GM19035 (cell line): Measurements from ENCODE around the gene MEX3D.

Experiments used
- ATAC-seq: cut with Tn5 transposase; IDR thresholded peaks from one replicate; pipeline ENCODE4 v1.9.1; 2021; ENCODE audit not compliant: unreplicated experiment

The MEX3D gene

GRCh38 chr19:1574354-1575136 lies 6.4 kb upstream of the MEX3D start:
- no peak for ATAC-seq

- ATAC-seq, result no peak
These were observed 4.7 kb upstream of the MEX3D start for GRCh38 chr19:1572795-1573194.

GRCh38 chr19:1571358-1571757 lies 3.2 kb upstream of the MEX3D start:
- no peak for ATAC-seq

DNA sequence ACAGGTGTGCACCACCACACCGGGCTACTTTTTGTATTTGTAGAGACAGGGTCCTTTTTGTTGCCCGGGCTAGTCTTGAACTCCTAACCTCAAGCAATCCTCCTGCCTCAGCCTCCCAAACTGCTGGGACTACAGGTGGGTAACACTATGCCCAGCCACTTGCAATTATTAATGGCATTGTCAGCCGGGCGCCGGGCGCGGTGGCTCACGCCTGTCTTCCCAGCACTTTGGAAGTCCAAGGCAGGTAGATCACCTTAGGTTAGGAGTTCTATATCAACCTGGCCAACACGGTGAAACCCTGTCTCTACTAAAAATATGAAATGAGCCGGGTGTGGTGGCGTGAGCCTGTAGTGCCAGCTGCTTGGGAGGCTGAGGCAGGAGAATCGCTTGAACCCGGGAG lies 2.7 kb upstream of the MEX3D start:
- ATAC-seq, result no peak

DNA sequence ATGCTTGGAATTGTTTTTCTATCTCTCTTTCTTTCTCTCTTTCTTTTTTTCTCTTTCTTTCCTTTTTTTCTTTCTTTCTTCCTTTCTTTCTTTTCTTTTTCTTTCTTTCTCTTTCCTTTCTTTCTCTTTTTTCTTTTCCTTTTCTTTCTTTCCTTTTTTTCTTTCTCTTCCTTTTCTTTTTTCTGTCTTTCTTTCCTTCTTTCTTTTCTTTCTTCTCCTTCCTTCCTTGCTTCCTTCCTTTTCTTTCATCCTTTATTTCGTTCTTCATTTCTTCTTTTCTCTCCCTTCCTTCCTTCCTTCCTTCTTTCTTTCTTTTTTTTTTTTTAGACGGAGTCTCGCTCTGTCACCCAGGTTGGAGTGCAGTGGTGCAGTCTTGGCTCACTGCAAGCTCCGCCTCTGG lies 1.9 kb upstream of the MEX3D start:
- no peak for ATAC-seq

- ATAC-seq, result no peak
These were observed 287 bp downstream of the MEX3D start for GRCh38 chr19:1567848-1568227.

GRCh38 chr19:1567116-1567847 lies 843 bp downstream of the MEX3D start:
- ATAC-seq, result no peak

- no peak for ATAC-seq
These were observed 1.6 kb downstream of the MEX3D start for GRCh38 chr19:1566392-1567115.

- ATAC-seq, result no peak
These were observed 4.9 kb downstream of the MEX3D start for GRCh38 chr19:1563251-1563650.

GRCh38 chr19:1561236-1561842 lies 6.8 kb downstream of the MEX3D start:
- no peak for ATAC-seq

DNA sequence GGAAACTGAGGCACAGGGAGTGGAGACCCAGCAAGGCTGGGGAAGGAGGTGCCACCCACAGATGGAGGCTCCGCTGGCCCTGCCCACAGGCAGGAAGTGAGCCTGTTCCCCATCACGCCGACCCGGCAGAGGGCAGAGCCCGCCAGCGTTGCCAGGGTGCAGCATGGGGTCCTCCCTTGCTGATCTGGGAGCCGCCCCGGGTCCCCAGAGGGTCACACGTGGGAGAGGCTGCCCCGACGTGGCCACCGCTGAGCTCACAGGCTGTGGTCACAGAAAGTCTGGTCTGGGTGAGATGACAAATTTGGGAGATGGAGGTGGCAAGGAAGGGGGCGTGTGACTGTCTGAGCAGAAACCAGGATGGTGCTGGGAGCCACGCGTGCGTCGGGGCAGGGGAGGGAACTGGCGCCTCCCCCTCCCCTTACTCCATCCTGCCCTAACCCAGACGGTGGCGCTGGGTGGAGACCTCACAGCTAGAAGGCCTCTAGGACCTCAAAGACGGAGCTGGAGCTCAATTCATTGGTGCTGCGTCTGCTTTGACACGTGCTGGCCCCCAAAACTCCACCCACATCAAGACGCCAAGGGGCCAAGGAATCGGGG lies 7.7 kb downstream of the MEX3D start:
- no peak for ATAC-seq

- ATAC-seq, result no peak
These were observed 9.6 kb downstream of the MEX3D start for GRCh38 chr19:1558552-1558951.

DNA sequence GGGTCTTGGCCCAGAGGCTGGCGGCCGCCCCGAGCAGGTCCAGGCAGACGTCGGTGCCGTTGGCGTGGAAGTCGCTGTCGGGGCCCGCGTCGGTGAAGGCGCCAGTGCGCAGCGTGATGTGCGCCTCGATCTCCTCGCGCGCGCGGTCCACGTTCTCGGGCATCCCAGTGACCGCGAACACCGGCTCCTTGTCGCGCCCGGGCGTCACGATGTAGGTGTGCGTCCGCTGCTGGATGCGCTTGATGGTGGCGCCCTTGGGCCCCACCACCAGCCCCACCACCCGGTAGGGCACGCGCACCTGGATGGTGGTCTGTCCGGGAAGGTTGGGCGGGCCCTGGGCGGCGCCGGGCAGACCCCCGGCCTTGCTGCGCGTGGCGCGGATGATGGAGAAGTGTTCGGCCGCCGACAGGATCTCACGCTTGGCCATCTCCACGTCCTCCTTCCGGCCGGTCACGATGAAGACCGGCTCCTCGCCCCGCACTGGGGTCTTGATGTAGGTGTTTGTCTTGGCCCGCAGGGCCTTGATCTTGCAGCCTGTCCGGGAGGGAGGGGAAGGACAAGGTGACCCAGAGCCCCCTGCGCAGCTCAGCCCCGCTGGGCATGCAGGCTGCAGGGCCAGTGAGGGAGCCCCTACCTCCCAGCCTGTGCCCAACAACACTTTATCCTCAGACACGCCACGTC lies 11.6 kb downstream of the MEX3D start:
- no peak for ATAC-seq

- ATAC-seq, result no peak
These were observed 12.4 kb downstream of the MEX3D start for GRCh38 chr19:1555487-1556389.

GRCh38 chr19:1554968-1555367 lies 13.2 kb downstream of the MEX3D start:
- ATAC-seq, result no peak

- no peak for ATAC-seq
These were observed 14.7 kb downstream of the MEX3D start for GRCh38 chr19:1553415-1553814.

DNA sequence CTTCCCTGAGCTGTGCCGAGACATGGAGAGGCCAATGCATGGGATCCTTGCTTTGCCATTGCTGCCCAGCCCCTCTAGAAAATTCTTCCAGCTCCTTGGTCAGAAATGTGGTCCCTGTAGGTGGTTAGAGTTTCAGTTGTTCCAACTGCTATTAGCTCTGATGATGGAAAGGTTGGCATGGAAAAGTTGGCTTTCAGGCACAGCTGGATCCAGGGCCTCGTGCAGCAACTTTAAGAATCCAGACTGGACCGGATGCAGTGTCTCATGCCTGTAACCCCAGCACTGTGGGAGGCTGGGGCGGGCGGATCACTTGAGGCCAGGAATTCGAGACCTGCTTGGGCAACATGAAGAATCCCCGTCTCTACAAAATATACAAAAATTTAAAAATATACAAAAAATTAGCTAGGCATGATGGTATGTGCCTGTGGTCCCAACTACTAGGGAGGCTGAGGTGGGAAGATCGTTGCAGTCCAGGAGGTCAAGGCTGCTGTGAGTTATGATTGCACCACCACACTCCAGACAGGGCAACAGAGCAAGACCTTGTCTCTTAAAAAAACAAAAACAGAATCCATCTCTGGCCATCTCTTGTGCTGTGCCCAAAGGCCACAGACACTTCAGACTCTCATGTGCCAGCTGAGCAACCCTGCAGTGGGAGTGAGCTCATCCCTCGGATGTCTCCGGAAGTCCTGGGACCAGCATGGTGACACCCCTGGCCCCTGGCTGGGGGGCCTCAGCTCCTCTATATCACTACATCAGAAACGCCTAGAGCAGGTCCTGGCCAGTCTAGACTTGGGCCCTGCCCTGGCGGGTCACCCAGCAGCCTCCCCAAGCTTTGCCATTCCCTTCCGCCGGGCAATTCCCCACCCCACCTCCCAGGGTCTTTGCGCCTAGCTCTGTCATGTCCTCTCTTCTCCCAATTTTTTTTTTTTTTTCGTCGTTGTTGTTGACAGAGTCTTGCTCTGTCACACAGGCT lies 16.8 kb downstream of the MEX3D start:
- ATAC-seq, result no peak

DNA sequence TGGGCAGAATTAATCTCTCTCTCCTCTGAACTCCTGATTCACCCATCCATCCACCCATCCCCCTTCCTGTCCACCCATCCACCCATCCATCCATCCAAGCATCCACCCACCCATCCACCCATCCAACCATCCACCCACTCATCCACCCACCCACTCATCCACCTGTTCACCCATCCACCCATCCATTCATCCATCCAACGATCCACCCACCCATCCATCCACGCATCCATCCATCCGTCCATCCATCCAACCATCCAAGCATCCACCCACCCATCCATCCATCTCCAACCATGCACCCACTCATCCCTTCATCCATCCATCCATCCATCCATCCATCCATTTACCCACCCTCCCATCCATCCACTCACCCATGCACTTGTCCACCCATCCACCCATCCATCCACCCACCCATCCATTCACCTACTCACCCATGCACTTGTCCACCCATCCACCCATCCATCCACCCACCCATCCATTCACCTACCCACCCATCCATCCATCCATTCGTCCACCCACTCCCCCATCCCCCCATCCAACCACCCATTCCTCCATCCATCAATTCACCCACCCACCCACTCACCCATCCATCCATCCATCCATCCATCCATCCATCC lies 18.7 kb downstream of the MEX3D start:
- no peak for ATAC-seq
